KOPT-K1 (cell line): ENCODE data around the gene DEFB108B.
A peak's percentile ranks its signal among the peaks of the same experiment; 100 is the strongest.
"Not testable (repeated sequence)": the region's sequence is repeated elsewhere in the genome, so short reads cannot be mapped to it uniquely, and the experiment has no call there.

Source experiments
- H3K27ac ChIP-seq: fragments of 200-600 bp; sonication (generic); 2 replicates; pipeline ENCODE4 v1.5.1; 2016; ENCODE audit warnings: antibody characterized with exemption, mild to moderate bottlenecking, low read depth, low read length; ENCODE audit not compliant: poor library complexity, severe bottlenecking
- H3K36me3 ChIP-seq: fragments of 200-600 bp; sonication (generic); 2 replicates; pipeline ENCODE4 v1.5.1; 2017; ENCODE audit warnings: antibody characterized with exemption, mild to moderate bottlenecking, low read length, moderate library complexity; ENCODE audit not compliant: insufficient read depth
- H3K9me3 ChIP-seq: fragments of 200-600 bp; sonication (generic); 2 replicates; pipeline ENCODE4 v1.5.1; 2017; ENCODE audit warnings: antibody characterized with exemption, low read length, mild to moderate bottlenecking; ENCODE audit not compliant: insufficient read depth, poor library complexity, severe bottlenecking

DEFB108B gene, protein sequence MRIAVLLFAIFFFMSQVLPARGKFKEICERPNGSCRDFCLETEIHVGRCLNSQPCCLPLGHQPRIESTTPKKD

DNA sequence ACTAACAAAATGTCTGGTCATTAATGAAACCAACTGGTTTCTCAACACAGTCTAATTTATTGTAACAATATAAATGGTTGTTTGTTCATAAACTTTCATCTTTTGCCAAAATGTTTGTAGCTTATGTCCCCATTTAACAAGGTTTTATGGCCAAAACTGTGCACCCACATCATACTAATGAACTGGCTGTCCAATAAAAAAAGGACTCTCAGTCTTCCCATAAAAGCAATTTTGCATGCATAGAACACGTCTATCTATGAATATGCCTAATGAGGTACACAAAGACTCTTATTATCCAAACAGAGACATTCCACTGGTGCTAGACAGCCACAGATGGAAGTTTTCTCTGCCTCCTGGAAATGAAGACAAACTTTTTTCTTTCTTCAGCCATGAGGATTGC, at the start of gene DEFB108B:
DEFB108B (plus strand) TSS at position 390 of the 400 bp plus-strand sequence; CDS start at position 390, 0 bp downstream.
- not testable (repeated sequence) for H3K9me3 ChIP-seq, H3K36me3 ChIP-seq, H3K27ac ChIP-seq

DNA sequence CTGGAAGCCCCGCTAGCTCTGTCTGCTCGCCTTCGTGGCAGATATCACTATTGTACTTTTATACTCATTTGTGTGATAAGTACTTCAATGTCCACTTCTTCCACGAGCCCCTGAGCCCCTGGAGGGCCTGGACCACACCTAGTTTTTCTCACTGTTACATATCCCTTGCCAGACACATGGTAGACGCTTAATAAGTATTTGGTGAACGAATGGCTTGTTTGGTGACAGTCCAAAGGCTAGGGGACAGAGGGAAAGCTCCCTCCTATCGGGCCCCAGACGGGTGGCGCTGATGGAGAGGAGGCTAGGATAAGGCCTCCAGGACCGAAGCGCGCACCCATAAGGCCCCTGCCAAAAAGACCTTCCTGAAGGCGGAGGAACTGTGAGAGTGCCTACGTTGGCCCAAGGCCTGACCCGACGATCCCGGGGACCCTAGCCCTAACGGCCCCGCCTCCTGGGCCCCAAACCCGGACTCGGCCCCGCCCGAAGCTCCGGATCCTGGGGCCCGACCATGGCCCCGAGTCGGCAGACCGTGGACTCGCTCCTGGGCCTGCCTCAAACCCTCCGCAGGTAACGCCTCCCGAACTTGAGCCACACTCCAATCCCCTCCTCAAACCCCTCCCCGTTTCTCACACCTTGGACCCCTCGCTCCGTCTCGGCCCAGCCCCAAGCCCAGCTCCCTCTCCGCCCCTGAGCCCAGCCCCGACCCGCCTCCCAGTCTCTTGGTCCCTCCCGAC, 46.7 kb upstream of the DEFB108B start:
- H3K27ac ChIP-seq = peak overlapping the region; percentile 38
- H3K36me3 ChIP-seq, H3K9me3 ChIP-seq: not testable (repeated sequence)

GRCh38 chr11:71786848-71787097, 46.2 kb upstream of the DEFB108B start:
- not testable (repeated sequence) for H3K9me3 ChIP-seq, H3K36me3 ChIP-seq
- H3K27ac ChIP-seq = peak overlapping the region; percentile 74

DNA sequence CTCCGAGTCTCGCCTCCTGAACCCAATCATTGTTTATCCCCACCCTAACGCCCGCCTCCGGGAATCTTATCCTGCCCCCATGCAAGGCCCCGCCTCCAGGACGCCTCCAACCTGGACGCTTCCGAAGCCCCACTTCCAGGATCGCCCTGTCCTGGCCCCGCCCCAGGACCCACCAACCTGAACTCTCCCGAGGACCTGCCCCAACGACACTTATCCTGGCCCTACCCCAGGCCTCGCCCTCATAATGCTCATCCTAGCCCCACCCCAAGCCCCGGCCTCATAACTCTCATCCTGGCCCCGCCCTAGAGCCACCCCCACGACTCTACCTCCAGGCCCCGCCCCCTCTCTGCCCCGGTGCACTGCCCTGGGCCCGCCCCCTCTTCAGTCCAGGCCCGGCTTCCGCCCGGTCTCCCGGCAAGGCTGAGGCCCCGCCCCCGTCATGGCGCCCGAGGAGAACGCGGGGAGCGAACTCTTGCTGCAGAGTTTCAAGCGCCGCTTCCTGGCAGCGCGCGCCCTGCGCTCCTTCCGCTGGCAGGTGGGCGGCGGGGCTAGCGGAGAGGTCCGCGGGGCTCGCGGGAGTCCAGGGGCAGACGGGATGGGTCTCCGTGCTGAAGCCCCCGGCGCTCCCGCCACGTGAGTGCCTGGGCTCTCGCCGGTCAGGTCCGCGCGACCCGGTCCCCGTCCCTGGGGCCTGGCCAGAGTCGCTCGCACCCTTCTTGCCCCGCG, 45.7 kb upstream of the DEFB108B start:
- peak overlapping the region; percentile 74 for H3K27ac ChIP-seq
- no peaks in the 10 kb centered on the region for H3K9me3 ChIP-seq
- H3K36me3 ChIP-seq = no peaks in the 10 kb centered on the region; the same call in 1 of the 2 replicates

DNA sequence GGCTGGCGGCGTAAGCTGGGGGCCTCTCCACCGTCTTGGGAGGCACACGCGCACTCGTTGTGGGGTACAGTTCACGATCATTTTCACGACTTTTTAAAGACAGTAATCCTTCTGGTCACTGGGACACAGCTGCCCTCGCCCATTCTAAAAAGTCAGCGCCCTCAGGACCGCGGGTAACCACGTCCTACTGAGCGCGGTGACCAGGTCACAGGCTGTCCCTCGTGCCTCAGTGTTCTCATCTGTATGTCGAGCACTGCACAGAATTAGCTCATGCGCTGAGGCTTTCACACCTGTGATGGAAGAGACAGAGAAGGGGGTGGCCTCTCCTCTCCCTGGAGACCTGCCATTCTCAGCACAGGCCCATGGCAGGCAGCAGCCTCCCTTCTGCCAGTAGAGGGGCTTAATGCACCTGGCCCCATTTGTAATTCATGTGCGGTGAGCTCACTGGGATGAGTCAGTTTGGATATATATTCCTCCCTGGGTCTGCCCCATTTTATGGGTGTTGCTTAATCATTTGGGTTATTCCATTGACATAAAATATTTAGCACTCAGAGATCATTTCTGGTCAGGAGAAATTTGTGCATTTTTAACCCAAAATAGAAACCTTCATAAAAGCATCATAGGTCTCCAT, 45.1 kb upstream of the DEFB108B start:
- H3K9me3 ChIP-seq, H3K36me3 ChIP-seq: not testable (repeated sequence)
- H3K27ac ChIP-seq = peak overlapping the region; percentile 74

DNA sequence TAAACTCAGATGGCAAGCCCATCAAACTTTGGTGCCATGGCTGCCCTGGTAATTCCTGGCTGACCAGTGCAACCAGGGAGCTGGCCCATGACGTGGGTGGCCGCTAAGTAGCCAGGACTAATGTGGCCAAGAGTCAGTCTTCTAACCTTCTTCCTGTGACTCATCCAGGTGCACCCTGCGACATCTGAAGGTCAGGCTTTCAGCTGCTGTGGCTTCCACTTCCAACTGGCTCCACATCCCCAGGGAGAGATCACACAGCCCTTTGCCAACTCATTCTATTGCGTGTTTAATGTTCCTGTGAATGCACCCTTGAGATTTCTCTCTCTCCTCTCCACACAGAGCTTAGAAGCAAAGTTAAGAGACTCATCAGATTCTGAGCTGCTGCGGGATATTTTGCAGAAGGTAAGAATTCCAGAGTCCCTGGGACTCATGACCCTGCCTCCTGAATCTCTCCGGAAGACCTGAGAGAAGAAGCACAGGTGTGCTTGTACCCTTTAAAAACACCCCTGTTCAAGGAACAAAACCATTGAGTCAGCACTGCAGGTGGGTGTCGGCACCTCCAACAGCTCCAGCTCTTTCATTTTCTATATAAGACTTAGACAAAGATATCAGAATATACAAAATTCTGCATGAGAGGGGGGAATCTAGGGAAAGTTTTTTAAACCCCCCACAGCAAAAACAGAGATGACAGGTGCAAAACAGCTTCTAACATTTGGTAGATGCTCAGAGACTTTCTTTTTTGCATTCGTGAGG, 43.4 kb upstream of the DEFB108B start:
- not testable (repeated sequence) for H3K36me3 ChIP-seq, H3K27ac ChIP-seq, H3K9me3 ChIP-seq

- not testable (repeated sequence) for H3K36me3 ChIP-seq, H3K9me3 ChIP-seq, H3K27ac ChIP-seq
Observed at GRCh38 chr11:71791111-71791510, 41.9 kb upstream of the DEFB108B start.

DNA sequence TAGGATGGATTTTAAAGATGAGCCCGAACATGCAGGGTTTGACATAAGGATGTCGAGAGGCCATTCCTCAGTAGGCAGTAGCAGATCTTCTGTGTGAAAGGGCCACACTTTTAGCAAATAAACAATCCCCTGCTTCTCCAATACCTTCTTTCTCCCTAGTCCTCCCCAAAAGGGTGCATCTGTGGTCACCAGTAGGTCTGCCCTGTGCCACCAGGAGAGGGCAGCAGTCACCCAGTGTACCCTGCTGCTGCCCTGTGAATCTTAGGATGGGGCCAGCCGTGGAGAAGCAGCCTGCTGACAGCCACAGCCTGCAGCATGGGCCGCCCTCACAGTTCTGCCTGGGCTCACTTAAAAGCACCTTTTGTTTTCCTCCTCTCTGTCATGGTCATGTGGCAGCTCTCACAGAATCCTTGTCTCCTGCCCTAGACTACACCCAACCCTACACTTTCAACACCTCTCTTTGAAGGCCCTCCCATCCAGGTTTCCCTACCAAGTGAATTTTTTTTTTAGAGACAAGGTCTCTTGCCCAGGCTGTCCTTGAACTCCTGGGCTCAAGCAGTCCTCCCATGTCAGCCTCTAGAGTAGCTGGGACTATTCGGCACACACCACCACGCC, 40.3 kb upstream of the DEFB108B start:
- H3K9me3 ChIP-seq, H3K27ac ChIP-seq, H3K36me3 ChIP-seq: not testable (repeated sequence)

DNA sequence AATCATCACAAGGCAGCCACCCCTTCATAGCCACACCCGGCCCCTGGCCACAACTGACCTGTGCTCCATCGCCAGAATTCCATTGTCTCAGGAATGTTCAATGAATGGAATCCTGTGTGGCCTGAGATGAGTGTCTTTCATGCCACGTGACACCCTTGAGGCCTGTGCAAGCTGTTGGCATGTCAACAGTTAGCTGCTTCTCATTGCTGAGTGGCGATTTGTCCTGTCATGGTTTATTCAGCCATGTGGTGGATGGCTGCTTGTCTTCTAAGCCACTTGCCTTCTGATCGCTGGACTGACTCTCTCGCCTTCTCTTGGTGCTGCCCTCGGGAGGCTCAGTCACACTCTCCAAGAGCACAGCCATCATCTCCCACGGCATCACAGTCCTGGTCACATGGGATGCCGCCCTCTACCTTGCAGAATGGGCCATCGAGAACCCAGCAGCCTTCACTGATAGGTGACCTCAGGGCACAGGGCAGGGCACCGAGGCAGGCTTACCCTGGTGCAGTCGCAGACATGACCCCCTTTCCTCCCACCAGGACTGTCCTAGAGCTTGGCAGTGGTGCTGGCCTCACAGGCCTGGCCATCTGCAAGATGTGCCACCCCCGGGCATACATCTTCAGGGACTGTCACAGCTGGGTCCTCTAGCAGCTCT, 38.5 kb upstream of the DEFB108B start:
- not testable (repeated sequence) for H3K36me3 ChIP-seq, H3K9me3 ChIP-seq, H3K27ac ChIP-seq

GRCh38 chr11:71795236-71795635, 37.8 kb upstream of the DEFB108B start:
- not testable (repeated sequence) for H3K9me3 ChIP-seq, H3K27ac ChIP-seq, H3K36me3 ChIP-seq

DNA sequence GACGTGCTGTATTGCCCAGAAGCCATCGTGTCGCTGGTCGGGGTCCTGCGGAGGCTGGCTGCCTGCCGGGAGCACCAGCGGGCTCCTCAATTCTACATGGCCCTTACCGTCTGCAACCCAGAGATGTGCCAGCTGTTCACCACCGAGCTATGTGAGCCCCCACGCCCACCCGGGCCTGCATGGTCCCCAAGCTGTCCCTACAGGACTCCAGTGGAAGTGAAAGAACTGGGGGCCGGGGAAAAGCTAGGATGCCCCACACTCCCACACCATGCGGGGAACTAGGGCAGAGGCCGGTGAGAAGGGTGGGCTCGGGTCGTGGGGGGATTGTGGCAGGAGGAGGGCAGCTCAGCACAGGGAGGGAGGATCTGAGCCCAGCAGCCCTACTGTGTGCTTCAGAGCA, 37.0 kb upstream of the DEFB108B start:
- not testable (repeated sequence) for H3K27ac ChIP-seq, H3K9me3 ChIP-seq

DNA sequence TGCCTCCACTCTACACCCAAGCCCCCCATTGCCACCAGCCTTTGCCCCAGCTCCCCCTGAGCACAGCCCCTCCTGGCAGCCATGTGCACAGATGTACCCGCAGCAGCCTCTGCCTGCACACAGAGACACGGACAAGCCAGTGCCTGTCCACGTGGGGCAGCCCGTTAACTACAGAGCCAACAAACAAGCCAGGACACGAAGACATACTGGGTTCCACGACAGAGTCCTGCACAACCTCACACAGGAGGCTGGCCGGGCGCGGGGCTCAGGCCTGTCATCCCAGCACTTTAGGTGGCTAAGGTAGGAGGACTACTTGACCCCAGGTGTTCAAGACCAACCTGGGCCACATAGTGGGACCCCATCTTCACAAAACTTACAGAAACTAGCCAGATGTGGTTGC, 36.2 kb upstream of the DEFB108B start:
- not testable (repeated sequence) for H3K36me3 ChIP-seq, H3K27ac ChIP-seq, H3K9me3 ChIP-seq

More for the DNA sequence above, 37.0 kb upstream of the DEFB108B start:
- H3K36me3 ChIP-seq = not testable (repeated sequence)

- H3K36me3 ChIP-seq, H3K9me3 ChIP-seq, H3K27ac ChIP-seq: not testable (repeated sequence)
Observed at GRCh38 chr11:71799556-71800128, 33.4 kb upstream of the DEFB108B start.

DNA sequence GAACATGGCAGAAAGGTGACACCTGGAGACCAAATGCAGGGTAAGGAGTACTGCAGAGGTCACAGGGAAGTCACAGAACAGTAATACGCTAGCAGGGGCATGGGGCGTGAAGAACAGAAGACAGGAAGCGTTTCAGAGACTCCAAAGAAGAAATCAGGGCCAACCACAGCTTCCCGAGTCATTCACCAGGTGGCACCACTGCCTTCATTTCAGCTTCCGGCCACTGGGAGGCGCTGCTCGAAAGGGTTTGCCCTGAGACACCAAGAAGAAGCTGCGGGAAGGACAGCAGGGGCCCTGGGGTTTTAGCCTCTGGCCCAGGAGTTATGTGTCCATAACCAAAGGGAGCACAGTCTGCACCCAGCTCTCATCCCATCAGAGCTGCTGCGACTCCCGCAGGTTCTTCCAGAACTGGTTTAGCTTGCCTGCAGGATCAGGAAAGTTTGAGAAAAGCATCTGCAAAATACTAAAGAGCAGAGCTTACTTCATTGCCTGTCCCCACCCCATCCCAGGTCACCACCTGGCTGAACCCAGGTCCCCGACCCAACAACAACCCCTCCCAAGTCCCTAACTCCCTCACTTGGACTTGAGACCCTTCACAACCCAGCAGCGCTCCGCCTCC, 32.6 kb upstream of the DEFB108B start:
- not testable (repeated sequence) for H3K27ac ChIP-seq, H3K36me3 ChIP-seq, H3K9me3 ChIP-seq
